ENCODE data around the gene TECRL.

DNA sequence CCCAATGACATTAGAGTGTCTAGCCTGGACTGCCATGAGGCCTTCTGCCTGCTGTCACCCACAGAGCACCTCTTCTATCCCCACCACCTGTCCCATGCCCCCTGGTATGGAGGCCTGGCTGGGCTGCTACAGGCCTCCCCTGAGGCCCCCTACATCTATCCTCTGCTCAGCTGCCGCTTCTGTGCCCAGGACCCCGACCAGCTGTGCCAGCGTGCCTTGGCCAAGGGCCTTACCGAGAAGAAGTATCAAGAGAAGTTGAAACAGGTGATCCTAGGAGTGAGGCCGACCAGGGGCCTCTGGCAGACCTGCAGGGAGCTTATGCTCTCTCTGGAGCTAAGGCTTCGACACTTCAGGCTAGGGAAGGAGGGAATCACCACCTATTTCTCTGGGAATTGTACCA is 21.7 kb upstream of the TECRL start:
- TF ChIP-seq, protein P1, sequence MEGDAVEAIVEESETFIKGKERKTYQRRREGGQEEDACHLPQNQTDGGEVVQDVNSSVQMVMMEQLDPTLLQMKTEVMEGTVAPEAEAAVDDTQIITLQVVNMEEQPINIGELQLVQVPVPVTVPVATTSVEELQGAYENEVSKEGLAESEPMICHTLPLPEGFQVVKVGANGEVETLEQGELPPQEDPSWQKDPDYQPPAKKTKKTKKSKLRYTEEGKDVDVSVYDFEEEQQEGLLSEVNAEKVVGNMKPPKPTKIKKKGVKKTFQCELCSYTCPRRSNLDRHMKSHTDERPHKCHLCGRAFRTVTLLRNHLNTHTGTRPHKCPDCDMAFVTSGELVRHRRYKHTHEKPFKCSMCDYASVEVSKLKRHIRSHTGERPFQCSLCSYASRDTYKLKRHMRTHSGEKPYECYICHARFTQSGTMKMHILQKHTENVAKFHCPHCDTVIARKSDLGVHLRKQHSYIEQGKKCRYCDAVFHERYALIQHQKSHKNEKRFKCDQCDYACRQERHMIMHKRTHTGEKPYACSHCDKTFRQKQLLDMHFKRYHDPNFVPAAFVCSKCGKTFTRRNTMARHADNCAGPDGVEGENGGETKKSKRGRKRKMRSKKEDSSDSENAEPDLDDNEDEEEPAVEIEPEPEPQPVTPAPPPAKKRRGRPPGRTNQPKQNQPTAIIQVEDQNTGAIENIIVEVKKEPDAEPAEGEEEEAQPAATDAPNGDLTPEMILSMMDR (IDR thresholded peaks at IDR 0.05): no peak
- TF ChIP-seq POLR2A (IDR thresholded peaks at IDR 0.05): no peak

Measured in uterus (tissue), 2 donors.